Esophagus squamous epithelium (tissue), 5 donors: ENCODE measurements around the gene NIF3L1. TPM values are rescaled to one million over a fixed set of nuclear protein-coding genes. Genes with fewer than 3 reads are reported as not detected.

Source experiments
- DNase-seq: peaks from one replicate; lab custom pipeline; 2025; lab: John Stamatoyannopoulos, UW
- H3K27ac ChIP-seq, 4 donors: fragments of 200-600 bp; sonication (generic); one replicate each; pipeline ENCODE4 v1.5.1; 2016 to 2019; ENCODE audit warnings: mild to moderate bottlenecking in 1 of 4
- H3K27me3 ChIP-seq, 4 donors: fragments of 200-600 bp; sonication (generic); 1 replicate in 3 of 4; 2 replicates in 1 of 4; pipeline versions ENCODE4 v1.5.1 to v1.6.0; 2017 to 2021; ENCODE audit warnings: antibody characterized with exemption in 1 of 4
- H3K36me3 ChIP-seq, 3 donors: fragments of 200-600 bp; sonication (generic); one replicate each; pipeline ENCODE4 v1.5.1; 2016 to 2019
- H3K4me1 ChIP-seq, 3 donors: fragments of 200-600 bp; sonication (generic); one replicate each; pipeline ENCODE4 v1.5.1; 2017 to 2019
- H3K4me3 ChIP-seq, 4 donors: fragments of 200-600 bp; sonication (generic); 1 replicate in 3 of 4; 2 replicates in 1 of 4; pipeline ENCODE4 v1.5.1; 2016 to 2019; ENCODE audit warnings: mild to moderate bottlenecking in 2 of 4, moderate library complexity in 1 of 4
- H3K9me3 ChIP-seq, 3 donors: fragments of 200-600 bp; sonication (generic); one replicate each; pipeline ENCODE4 v1.5.1; 2016 to 2019
- POLR2A ChIP-seq, 4 donors: fragments of 450-650 bp; IDR thresholded peaks; one replicate each; pipeline ENCODE4 v1.6.1; 2017; ENCODE audit warnings: antibody characterized with exemption in 4 of 4, mild to moderate bottlenecking in 4 of 4, moderate library complexity in 3 of 4
- WGBS, 2 donors: methylation state at CpG; one replicate each; pipeline ENCODE4 v1.1.5; 2018; 5-methylcytosine and 5-hydroxymethylcytosine counted together
- intact Hi-C: fragments of 100-400 bp; cut with DNase I; formaldehyde crosslinking; loops from one replicate; pipeline ENCODE4 v1.15.0; 2022
- total RNA-seq, 4 donors: library from RNA; depleted of rRNA; stranded (reverse); fragments of >200 nt; gene quantifications; one replicate each; pipeline ENCODE4 v1.1.0, GENCODE V29; 2016
- TF ChIP-seq, protein P1 (sequence below), 6 experiments: fragments of 450-650 bp in 4 of 6; fragments of 200-600 bp in 2 of 6; sonication (generic) in 2 of 6; IDR thresholded peaks; one replicate each; pipeline ENCODE4 v1.5.1; 2016 to 2019; ENCODE audit warnings: antibody characterized with exemption in 6 of 6, mild to moderate bottlenecking in 4 of 6, moderate library complexity in 4 of 6
- donor health status: DM: yes; HTN: yes; CAD: no.

NIF3L1 gene
- total RNA-seq, 4 donors from 2014 or later = 13.5 to 24.0 (median 19.2) TPM

DNA sequence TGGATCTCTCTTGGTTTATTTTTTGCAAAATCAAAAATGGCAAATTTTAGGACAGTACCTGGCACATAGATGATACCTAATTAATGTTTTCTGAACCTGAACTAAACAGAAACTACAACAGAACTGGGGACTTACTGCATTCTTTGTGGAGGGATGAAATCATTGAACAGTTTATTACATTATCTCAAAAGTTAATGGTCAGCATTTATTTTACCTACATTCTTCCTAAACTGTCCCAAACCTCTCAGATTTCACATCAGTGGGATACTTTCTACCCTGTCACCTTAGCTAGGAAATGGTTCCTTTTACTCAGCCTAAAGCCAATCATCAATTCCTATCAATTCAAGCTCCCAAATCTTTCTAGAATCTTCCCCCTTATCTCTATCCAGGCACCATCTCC is 10.3 kb downstream of the NIF3L1 start:
- TF ChIP-seq POLR2A (IDR thresholded peaks at IDR 0.05) = no peak
- TF ChIP-seq, protein P1, sequence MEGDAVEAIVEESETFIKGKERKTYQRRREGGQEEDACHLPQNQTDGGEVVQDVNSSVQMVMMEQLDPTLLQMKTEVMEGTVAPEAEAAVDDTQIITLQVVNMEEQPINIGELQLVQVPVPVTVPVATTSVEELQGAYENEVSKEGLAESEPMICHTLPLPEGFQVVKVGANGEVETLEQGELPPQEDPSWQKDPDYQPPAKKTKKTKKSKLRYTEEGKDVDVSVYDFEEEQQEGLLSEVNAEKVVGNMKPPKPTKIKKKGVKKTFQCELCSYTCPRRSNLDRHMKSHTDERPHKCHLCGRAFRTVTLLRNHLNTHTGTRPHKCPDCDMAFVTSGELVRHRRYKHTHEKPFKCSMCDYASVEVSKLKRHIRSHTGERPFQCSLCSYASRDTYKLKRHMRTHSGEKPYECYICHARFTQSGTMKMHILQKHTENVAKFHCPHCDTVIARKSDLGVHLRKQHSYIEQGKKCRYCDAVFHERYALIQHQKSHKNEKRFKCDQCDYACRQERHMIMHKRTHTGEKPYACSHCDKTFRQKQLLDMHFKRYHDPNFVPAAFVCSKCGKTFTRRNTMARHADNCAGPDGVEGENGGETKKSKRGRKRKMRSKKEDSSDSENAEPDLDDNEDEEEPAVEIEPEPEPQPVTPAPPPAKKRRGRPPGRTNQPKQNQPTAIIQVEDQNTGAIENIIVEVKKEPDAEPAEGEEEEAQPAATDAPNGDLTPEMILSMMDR (IDR thresholded peaks at IDR 0.05) = no peak
- Histone ChIP-seq H3K4me1 (no peaks in the 10 kb centered on the region), H3K27me3 (no peaks in the 10 kb centered on the region), H3K36me3 (peaks cover 0 to 93% (median 14%) of the 10 kb centered on the region in 3 donors), H3K4me3 (no peak overlapping the region), H3K27ac (no peak overlapping the region), H3K9me3 (no peaks in the 10 kb centered on the region)
- DNase-seq = no peak
- intact Hi-C loops = no loop called here

DNA sequence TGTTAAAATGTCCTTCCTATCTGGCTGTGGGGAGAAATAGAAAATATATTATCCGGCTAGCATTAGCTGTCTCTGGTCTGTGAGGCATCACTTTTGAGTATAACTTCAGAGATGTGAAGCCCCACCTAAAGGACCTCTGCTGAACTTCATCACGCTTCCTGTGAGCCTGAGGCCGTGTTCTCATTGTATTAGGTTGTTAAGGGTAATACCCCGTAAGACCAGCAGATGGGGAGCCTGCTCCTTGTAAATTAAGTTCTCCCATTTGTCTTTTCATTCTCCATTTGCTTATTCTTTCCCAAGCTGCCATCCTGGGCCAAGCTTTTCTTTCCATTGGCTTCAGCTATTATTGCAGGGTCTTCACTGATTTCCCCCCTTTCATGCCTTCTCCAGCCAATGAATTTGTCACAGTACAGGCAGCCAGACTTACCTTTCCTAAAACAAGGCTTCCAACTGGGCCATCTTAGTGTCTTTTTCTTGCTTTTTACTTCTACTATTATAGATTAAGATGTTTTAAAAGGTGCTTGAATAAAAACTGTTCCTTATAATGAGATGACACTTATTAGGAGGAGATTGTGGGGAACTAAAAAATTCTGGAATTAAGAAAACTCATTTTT is 12.4 kb downstream of the NIF3L1 start:
- peaks cover 0 to 92% (median 7%) of the 10 kb centered on the region in 3 donors for H3K36me3 ChIP-seq
- TF ChIP-seq POLR2A (IDR thresholded peaks at IDR 0.05) = no peak
- TF ChIP-seq, protein P1 (IDR thresholded peaks at IDR 0.05) = peak; percentile 66 to 88 (median 84)
- no peak overlapping the region for H3K27ac ChIP-seq
- 0 to 8% methylated on average over 4 of the region's 4 CpGs for WGBS, 2 donors
- no peak overlapping the region for H3K4me3 ChIP-seq
- no peaks in the 10 kb centered on the region for H3K27me3 ChIP-seq
- peak; percentile 9 for DNase-seq
- intact Hi-C loops = loop anchor here (5.0 to 10.0 kb wide), 2 partner anchors 176 to 273 kb away; no protein-coding TSS in a partner anchor
- no peaks in the 10 kb centered on the region for H3K9me3 ChIP-seq
- no peaks in the 10 kb centered on the region for H3K4me1 ChIP-seq

DNA sequence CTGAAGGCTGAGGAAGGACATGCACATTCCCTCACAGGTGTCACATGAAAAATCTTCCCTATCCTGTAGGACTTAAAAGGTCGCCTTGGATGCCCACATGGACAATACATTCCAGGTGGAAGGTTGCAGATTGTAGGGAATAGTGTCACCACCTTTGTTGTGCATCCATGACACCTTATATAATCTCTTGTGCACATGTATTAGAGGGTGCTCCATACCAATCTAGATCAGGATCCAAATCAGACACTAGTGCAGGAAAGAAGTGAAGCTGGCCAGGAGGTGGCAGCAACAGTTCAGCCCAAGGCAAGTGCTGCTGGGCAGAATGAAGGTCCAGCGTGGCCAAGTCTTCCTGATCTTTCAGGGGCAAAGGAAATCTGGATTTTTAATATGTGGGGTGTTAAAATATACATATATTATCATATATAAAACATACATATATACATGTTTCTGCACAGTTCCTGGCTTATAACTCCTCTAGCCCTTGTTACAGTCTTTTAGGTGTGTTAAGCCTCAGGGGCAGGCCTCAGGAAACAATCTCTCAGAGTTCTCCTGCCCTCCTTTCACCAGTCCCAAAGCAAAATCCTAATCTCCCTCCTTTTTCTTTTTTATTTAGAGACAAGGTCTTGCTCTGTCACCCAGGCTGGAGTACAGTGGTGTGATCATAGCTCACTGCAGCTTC is 16.6 kb downstream of the NIF3L1 start:
- H3K27ac ChIP-seq = no peak overlapping the region
- DNase-seq = no peak
- WGBS, 2 donors = 46 to 49% methylated on average over 2 of the region's 2 CpGs
- H3K4me3 ChIP-seq = no peak overlapping the region
- H3K9me3 ChIP-seq = no peaks in the 10 kb centered on the region
- intact Hi-C loops = loop anchor here (10.0 kb wide), 1 partner anchor 269 kb away; no protein-coding TSS in a partner anchor
- H3K36me3 ChIP-seq = peaks cover 0 to 88% (median 4%) of the 10 kb centered on the region in 3 donors
- no peaks in the 10 kb centered on the region for H3K27me3 ChIP-seq
- no peaks in the 10 kb centered on the region for H3K4me1 ChIP-seq
- TF ChIP-seq POLR2A (IDR thresholded peaks at IDR 0.05) = no peak
- TF ChIP-seq, protein P1 (IDR thresholded peaks at IDR 0.05) = peak; percentile 43 to 70 (median 55)

DNA sequence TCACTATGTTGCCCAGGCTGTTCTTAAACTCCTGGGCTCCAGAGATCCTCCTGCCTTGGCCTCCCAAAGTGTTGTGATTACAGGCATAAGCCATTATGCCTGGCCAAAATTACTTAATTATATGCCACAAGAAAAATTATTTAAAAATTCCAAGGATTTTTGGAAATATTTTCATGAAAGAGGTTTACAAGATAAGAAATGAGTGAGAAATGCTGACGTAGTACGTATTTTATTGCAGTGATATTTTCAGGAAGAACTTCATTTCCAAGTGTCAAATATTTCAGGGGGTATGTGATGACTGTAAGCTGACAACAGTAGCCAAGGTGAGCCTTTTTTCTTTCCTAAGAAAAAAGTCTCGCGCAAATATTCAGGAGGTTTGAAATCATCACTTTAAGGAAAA is 20.8 kb downstream of the NIF3L1 start:
- DNase-seq = no peak
- intact Hi-C loops = loop anchor here (10.0 kb wide), 1 partner anchor 265 kb away; no protein-coding TSS in a partner anchor
- Histone ChIP-seq H3K36me3 (peaks cover 2 to 95% (median 24%) of the 10 kb centered on the region in 3 donors), H3K4me3 (no peak overlapping the region), H3K4me1 (no peaks in the 10 kb centered on the region), H3K27me3 (no peaks in the 10 kb centered on the region), H3K9me3 (no peaks in the 10 kb centered on the region), H3K27ac (no peak overlapping the region)
- TF ChIP-seq POLR2A (IDR thresholded peaks at IDR 0.05) = no peak
- TF ChIP-seq, protein P1 (IDR thresholded peaks at IDR 0.05) = no peak
- WGBS, 2 donors = 93 to 94% methylated on average over 4 of the region's 4 CpGs

DNA sequence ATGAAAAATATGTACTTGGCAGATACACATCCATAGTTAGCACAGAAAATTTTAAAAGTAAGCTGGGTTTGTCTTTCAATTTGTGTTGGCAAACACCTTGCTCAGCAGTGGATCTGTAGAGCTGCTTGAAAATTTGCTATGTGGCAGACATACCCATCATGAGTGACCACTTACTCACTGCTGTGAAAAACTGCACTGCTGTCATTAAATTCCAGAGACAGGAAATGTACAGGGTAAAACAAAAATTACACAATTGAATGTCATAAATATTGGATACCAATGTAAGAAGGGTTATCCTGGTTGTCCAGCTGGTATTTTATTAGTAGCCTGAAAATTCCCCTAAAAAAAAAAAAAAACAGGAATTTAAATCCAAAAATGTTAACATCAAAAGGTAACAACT is 24.5 kb downstream of the NIF3L1 start:
- no peak for DNase-seq
- Histone ChIP-seq H3K4me1 (no peaks in the 10 kb centered on the region), H3K9me3 (no peaks in the 10 kb centered on the region), H3K27ac (no peak overlapping the region), H3K4me3 (no peak overlapping the region), H3K36me3 (peaks cover 7 to 98% (median 30%) of the 10 kb centered on the region in 3 donors), H3K27me3 (no peaks in the 10 kb centered on the region)
- intact Hi-C loops = no loop called here
- TF ChIP-seq POLR2A (IDR thresholded peaks at IDR 0.05) = no peak
- TF ChIP-seq, protein P1 (IDR thresholded peaks at IDR 0.05) = no peak
